Measurements from ENCODE around the gene DTL. TPM values are rescaled to one million over a fixed set of nuclear protein-coding genes. Genes with fewer than 3 reads are reported as not detected.

Gene DTL
- total and polyA plus RNA-seq, 2 of the 13 experiments (the other 11 are each of a cell fraction or from before 2014, with no cell fraction given): 10.4 to 32.8 TPM

GRCh38 chr1:212125654-212126053 lies 90.1 kb downstream of the DTL start (continued):
- TF ChIP-seq SPEN (CRISPR knock-in tag; IDR thresholded peaks at IDR 0.05; ENCODE audit: low read depth): no peak
- no peak for TF ChIP-seq ZFP1 (CRISPR knock-in tag; IDR thresholded peaks at IDR 0.05)
- TF ChIP-seq PRPF4 (IDR thresholded peaks at IDR 0.05; ENCODE audit: low read depth, low read length, poor library complexity, severe bottlenecking): no peak
- no peak for TF ChIP-seq ZNF570 (CRISPR knock-in tag; IDR thresholded peaks at IDR 0.05; ENCODE audit: borderline replicate concordance)
- TF ChIP-seq MTA3 (CRISPR knock-in tag; IDR thresholded peaks at IDR 0.05): no peak

GRCh38 chr1:212127221-212127620 lies 91.7 kb downstream of the DTL start:
- intact Hi-C loops (cut with micrococcal nuclease; ENCODE audit: unreplicated experiment): no loop called here
- H3K4me2 ChIP-seq (ENCODE audit: low read depth, low read length): no peak overlapping the region

More at GRCh38 chr1:212127221-212127620, 91.7 kb downstream of the DTL start:
- Histone ChIP-seq H3K9ac (ENCODE audit: insufficient read depth, low read depth, low read length) (no peak overlapping the region), H2AFZ (ENCODE audit: low read length) (no peak overlapping the region), H3K27ac (ENCODE audit: extremely low read length, insufficient read depth, low read length) (no peak overlapping the region), H4K20me1 (ENCODE audit: insufficient read depth, low read length) (no peaks in the 10 kb centered on the region), H3K4me3 (replicated peaks in 1 of 3; ENCODE audit: insufficient read depth in 1 of 3, low read depth in 2 of 3, low read length in 3 of 3) (no peak overlapping the region), H3K27me3 (ENCODE audit: control insufficient read depth in 1 of 2, insufficient read depth in 2 of 2, low read length in 2 of 2) (no peaks in the 10 kb centered on the region), H3K9me3 (ENCODE audit: low read length) (no peaks in the 10 kb centered on the region), H3K79me2 (ENCODE audit: insufficient read depth, low read length) (no peaks in the 10 kb centered on the region), H3K36me3 (replicated peaks in 1 of 2; ENCODE audit: control insufficient read depth in 1 of 2, insufficient read depth in 2 of 2, low read length in 2 of 2) (peaks cover 0 to 2% of the 10 kb centered on the region in 2 experiments; a peak in 1 of 5 replicates), H3K4me1 (ENCODE audit: insufficient read depth, low read length) (peaks cover 7% of the 10 kb centered on the region; the same call in 1 of the 2 replicates)
- DNase-seq (ENCODE audit: low spot score) (no peak), FAIRE-seq (no peak), ATAC-seq (no peak)
- WGBS (ENCODE audit: low lambda C conversion rate): 97% methylated on average over 3 of the region's 4 CpGs
- TF ChIP-seq SRSF4 (IDR thresholded peaks at IDR 0.05; ENCODE audit: low read depth, low read length, poor library complexity, severe bottlenecking) (no peak), TRIM22 (IDR thresholded peaks at IDR 0.05) (no peak), FOXJ3 (CRISPR knock-in tag; IDR thresholded peaks at IDR 0.05; ENCODE audit: borderline replicate concordance) (no peak), PCBP1 (IDR thresholded peaks at IDR 0.05; ENCODE audit: borderline replicate concordance, low read depth, low read length) (no peak), ZNF235 (CRISPR knock-in tag; IDR thresholded peaks at IDR 0.05; ENCODE audit: borderline replicate concordance) (no peak), CHCHD3 (CRISPR knock-in tag; IDR thresholded peaks at IDR 0.05) (no peak), CCAR2 (optimal IDR thresholded peaks at IDR 0.05; ENCODE audit: low read depth, low read length) (no peak), ZNF580 (CRISPR knock-in tag; IDR thresholded peaks at IDR 0.05; ENCODE audit: borderline replicate concordance, low read depth) (no peak), ZBTB21 (CRISPR knock-in tag; IDR thresholded peaks at IDR 0.05) (no peak), NFATC3 (CRISPR knock-in tag; IDR thresholded peaks at IDR 0.05) (no peak), ZSCAN20 (CRISPR knock-in tag; IDR thresholded peaks at IDR 0.05; ENCODE audit: borderline replicate concordance) (no peak), ZC3H13 (CRISPR knock-in tag; IDR thresholded peaks at IDR 0.05) (no peak), ZNF709 (CRISPR knock-in tag; IDR thresholded peaks at IDR 0.05) (no peak), TBX2 (CRISPR knock-in tag; IDR thresholded peaks at IDR 0.05; ENCODE audit: borderline replicate concordance) (no peak)
- no TSS peak for BruUV-seq (replicated peaks)
- ChIA-PET CTCF (ENCODE audit: low intra/inter-chr PET ratio, low total read pairs) (no interaction called here), POLR2A (no interaction called here)
- in situ Hi-C loops (cut with HindIII; ENCODE audit: extremely low pct_ligation_motif_present, low pct_unique_long_range_greater_than_20kb): no loop called here

Data from HepG2 (cell line).